ENCODE results near the gene PCYT1B.

GRCh38 chrX:24647257-24648058 is at the start of gene PCYT1B:
- TF ChIP-seq POLR2A (IDR thresholded peaks at IDR 0.05) (no peak), CTCF (IDR thresholded peaks at IDR 0.05) (no peak), EP300 (IDR thresholded peaks at IDR 0.05) (no peak), POLR2AphosphoS5 (IDR thresholded peaks at IDR 0.05) (no peak)
